ENCODE results near the gene TMEM179B. TPM values are rescaled to one million over a fixed set of nuclear protein-coding genes. Genes with fewer than 3 reads are reported as not detected.

The TMEM179B gene
- total RNA-seq, 1 donor from 2014 or later: 61.9 TPM

DNA sequence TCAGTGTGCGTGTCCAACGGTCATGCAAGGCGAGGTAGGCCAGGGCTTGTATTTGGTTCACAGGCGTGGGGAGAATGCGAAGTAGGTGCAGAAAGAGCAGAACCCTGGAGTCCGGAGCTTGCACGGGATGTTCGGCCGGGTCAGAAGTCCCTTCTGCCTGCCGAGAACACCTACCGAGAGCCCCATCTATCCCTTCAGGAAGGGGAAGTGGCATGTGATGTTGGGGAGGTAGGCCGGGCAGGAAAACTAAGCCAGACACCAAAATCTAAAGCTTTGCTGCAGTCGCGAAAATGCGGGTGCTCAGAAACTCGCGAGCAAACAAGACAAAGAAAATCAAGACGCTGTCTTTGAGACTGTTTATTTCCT, 16.4 kb upstream of the TMEM179B start:
- peak overlapping the region; percentile 98 for H3K27ac ChIP-seq
- TF ChIP-seq POLR2AphosphoS5 (IDR thresholded peaks at IDR 0.05; ENCODE audit: insufficient read depth in 1 of 2, low read depth in 1 of 2): no peak
- TF ChIP-seq CTCF (IDR thresholded peaks at IDR 0.05): no peak
- no peak for TF ChIP-seq POLR2A (IDR thresholded peaks at IDR 0.05)
- H3K36me3 ChIP-seq: peaks cover 0 to 20% of the 10 kb centered on the region in 2 donors
- peak overlapping the region; percentile 66 to 78 for H3K4me3 ChIP-seq
- H3K27me3 ChIP-seq: no peaks in the 10 kb centered on the region
- no peaks in the 10 kb centered on the region for H3K9me3 ChIP-seq
- no peak for DNase-seq (ENCODE audit: extremely low spot score in 2 of 2)
- intact Hi-C loops (cut with DNase I): loop anchor here (5.0 kb wide), 1 partner anchor 43 kb away; the partner anchor contains the start of genes HNRNPUL2 and TTC9C
- H3K4me1 ChIP-seq: peaks cover 29% of the 10 kb centered on the region

DNA sequence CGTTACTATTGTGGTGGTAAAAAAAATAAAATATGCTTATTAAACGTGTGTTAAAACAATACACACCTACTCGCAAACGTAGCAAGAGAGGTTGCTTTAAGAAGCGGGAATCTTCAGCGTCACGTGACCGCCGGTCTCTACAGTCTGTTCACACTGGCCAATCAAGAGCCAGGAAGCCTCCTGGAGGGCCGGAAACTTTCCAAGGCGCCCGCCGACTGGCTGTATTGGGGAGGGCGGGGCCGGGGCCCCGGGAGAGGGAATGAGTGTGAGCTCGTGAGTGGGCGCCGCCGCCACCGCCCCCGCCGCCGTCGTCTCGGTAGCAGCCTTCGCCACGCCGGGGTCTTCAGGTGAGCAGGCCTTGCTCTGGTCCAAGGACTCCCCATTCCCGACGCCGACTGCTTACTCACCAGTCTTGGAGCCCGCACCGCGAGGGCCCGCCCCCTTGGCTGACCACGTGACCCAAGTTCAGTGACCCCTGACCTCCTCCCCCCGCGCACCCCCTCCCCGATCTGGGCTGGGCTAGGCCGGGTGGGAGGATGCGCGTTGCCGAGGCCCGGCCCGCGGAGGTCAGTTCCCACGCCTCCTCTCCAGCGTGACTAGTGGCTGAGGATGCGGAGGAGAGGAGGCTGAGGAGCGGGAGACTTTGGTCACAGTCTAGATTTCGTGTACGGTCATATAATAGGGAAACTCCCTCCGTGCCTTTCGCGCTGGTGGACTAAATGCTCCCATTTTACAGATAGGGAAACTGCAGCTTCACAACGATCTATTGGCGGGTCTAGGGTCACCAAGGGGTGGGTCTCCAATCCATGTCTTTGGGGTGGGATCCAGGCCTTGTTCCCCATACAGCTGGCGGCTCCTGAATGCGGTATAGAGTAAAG, 15.8 kb upstream of the TMEM179B start, which contains the start of gene TAF6L:
Gene TAF6L, plus strand, starts transcription at position 253 of the 878 bp plus-strand sequence. CDS start 4,388 bp downstream, outside the sequence.
- Histone ChIP-seq H3K4me3 (peak within 1 kb of the TSS; percentile 66 to 78), H3K27ac (peak within 1 kb of the TSS; percentile 98), H3K36me3 (peaks cover 0 to 20% of the 10 kb centered on the region in 2 donors), H3K27me3 (no peaks in the 10 kb centered on the region), H3K4me1 (peaks cover 29% of the 10 kb centered on the region), H3K9me3 (no peaks in the 10 kb centered on the region)
- TF ChIP-seq POLR2AphosphoS5 (IDR thresholded peaks at IDR 0.05; ENCODE audit: insufficient read depth in 1 of 2, low read depth in 1 of 2) (peak; percentile 89 to 90), POLR2A (IDR thresholded peaks at IDR 0.05) (peak in 1 of 2 donors; percentile 8), CTCF (IDR thresholded peaks at IDR 0.05) (no peak)
- DNase-seq (ENCODE audit: extremely low spot score in 2 of 2): peak in 1 of 2 donors; percentile 99
- intact Hi-C loops (cut with DNase I): loop anchor here (5.0 kb wide), 1 partner anchor 44 kb away; the partner anchor contains the start of genes HNRNPUL2 and TTC9C

- no peak overlapping the region for H3K4me3 ChIP-seq
- H3K36me3 ChIP-seq: peaks cover 0 to 24% of the 10 kb centered on the region in 2 donors
- no peak for DNase-seq (ENCODE audit: extremely low spot score in 2 of 2)
- H3K27me3 ChIP-seq: no peaks in the 10 kb centered on the region
- H3K9me3 ChIP-seq: no peaks in the 10 kb centered on the region
- H3K4me1 ChIP-seq: peaks cover 26% of the 10 kb centered on the region
- TF ChIP-seq CTCF (IDR thresholded peaks at IDR 0.05) (no peak), POLR2A (IDR thresholded peaks at IDR 0.05) (no peak), POLR2AphosphoS5 (IDR thresholded peaks at IDR 0.05; ENCODE audit: insufficient read depth in 1 of 2, low read depth in 1 of 2) (no peak)
- no peak overlapping the region for H3K27ac ChIP-seq
- intact Hi-C loops (cut with DNase I): loop anchor here (5.0 kb wide), 1 partner anchor 47 kb away; the partner anchor contains the start of genes HNRNPUL2 and TTC9C
These were observed 12.8 kb upstream of the TMEM179B start for GRCh38 chr11:62774407-62774806.

GRCh38 chr11:62775646-62776045, 11.6 kb upstream of the TMEM179B start:
- Histone ChIP-seq H3K4me3 (no peak overlapping the region), H3K9me3 (no peaks in the 10 kb centered on the region), H3K4me1 (peaks cover 13% of the 10 kb centered on the region), H3K27ac (no peak overlapping the region), H3K36me3 (peaks cover 0 to 24% of the 10 kb centered on the region in 2 donors), H3K27me3 (no peaks in the 10 kb centered on the region)
- TF ChIP-seq POLR2AphosphoS5 (IDR thresholded peaks at IDR 0.05; ENCODE audit: insufficient read depth in 1 of 2, low read depth in 1 of 2): no peak
- TF ChIP-seq POLR2A (IDR thresholded peaks at IDR 0.05): no peak
- TF ChIP-seq CTCF (IDR thresholded peaks at IDR 0.05): no peak
- intact Hi-C loops (cut with DNase I): no loop called here
- no peak for DNase-seq (ENCODE audit: extremely low spot score in 2 of 2)
